ENCODE results near the gene SERP2.

SERP2 gene

DNA sequence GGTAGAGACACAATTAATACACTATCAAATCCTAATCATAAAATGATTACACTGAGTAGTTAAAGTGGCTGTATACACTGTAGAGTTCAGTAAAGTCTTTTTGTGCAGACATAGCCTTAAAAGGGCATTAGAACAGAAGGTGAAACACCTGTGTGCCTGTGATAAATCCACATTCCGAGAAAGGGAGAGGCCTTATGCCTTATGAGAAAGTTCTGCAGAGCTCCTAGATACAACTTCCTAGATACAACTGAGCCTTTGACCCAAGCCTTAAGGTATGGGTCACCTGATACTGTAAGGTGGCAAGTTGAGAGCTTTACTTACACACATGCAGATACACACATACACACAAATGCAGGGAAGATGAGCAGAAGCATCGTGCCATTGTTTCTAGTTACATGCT is 6.3 kb downstream of the SERP2 start:
- Histone ChIP-seq H3K4me3 (ENCODE audit: low read depth, low read length) (no peak overlapping the region), H3K9me3 (ENCODE audit: control insufficient read depth, insufficient read depth, low read length) (no peaks in the 10 kb centered on the region), H3K4me1 (ENCODE audit: control insufficient read depth, insufficient read depth, low read length) (peaks cover 9% of the 10 kb centered on the region), H3K36me3 (ENCODE audit: control insufficient read depth, insufficient read depth, low read length) (no peaks in the 10 kb centered on the region), H3K27me3 (ENCODE audit: control insufficient read depth, insufficient read depth, low read length) (no peaks in the 10 kb centered on the region), H3K9ac (ENCODE audit: low read depth, low read length) (no peak overlapping the region)

DNA sequence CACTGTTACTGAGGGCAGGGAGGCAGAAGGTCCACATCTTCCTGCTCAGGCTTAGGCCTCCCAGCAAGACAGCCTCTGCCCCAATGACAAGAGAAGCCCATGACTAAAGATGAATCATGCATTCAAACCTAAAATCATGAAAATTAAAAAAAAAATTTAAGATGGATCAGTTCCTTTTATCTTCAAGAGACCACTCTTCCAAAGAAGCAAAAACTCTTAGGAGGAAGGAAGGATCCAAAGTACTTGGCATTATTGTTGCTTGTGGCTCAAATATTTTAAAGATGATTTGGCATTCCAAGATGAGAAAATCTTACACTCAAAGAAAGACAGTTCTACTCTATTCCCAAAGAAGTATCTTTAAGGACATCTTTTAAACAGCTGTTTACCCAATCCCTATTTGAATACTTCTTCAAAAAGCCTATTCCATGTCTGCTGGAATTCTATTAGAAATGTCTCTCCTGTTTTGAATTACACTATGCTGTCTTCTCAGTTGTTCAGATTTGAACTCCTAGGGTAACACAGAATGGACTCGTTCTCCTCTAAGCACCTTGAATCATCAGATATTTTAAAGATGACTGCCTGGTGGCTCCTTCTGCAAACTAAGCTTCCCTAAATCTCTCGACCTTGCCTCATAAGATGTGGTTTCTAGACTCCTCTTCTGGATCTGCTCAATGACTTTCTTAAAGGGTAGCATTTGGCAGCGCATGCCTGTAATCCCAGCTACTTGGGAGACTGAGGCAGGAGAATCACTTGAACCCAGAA is 7.0 kb downstream of the SERP2 start:
- no peaks in the 10 kb centered on the region for H3K9me3 ChIP-seq (ENCODE audit: control insufficient read depth, insufficient read depth, low read length)
- H3K4me3 ChIP-seq (ENCODE audit: low read depth, low read length), result no peak overlapping the region
- no peak overlapping the region for H3K9ac ChIP-seq (ENCODE audit: low read depth, low read length)
- H3K4me1 ChIP-seq (ENCODE audit: control insufficient read depth, insufficient read depth, low read length), result peaks cover 9% of the 10 kb centered on the region
- H3K36me3 ChIP-seq (ENCODE audit: control insufficient read depth, insufficient read depth, low read length), result no peaks in the 10 kb centered on the region
- H3K27me3 ChIP-seq (ENCODE audit: control insufficient read depth, insufficient read depth, low read length), result no peaks in the 10 kb centered on the region

DNA sequence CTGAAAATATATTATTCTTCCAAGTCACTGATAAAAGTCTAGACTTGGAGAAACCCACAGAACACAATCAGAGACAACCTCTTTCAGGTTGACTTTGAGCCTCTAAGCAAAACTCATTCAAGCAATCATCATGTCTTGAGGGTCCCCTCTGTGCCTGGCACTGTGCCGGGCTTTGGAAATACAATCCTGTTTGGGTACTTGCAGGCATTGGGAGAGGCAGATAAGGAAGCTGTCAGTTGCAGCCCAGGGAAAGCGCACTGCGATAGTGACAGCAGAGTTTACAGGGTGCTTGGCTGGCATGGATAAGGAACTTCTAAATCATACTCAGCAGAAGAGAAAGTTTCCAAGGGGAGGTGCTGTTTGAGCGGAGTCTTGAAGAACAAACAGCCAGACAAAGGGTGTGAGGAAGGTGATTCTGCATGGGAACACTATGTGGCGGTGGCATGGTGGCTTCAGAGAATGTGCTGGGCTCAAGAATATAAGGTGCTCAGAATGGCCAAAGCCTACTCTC is 9.1 kb downstream of the SERP2 start:
- Histone ChIP-seq H3K36me3 (ENCODE audit: control insufficient read depth, insufficient read depth, low read length) (no peaks in the 10 kb centered on the region), H3K4me3 (ENCODE audit: low read depth, low read length) (no peak overlapping the region), H3K4me1 (ENCODE audit: control insufficient read depth, insufficient read depth, low read length) (peaks cover 9% of the 10 kb centered on the region), H3K9me3 (ENCODE audit: control insufficient read depth, insufficient read depth, low read length) (no peaks in the 10 kb centered on the region), H3K27me3 (ENCODE audit: control insufficient read depth, insufficient read depth, low read length) (no peaks in the 10 kb centered on the region), H3K9ac (ENCODE audit: low read depth, low read length) (no peak overlapping the region)

DNA sequence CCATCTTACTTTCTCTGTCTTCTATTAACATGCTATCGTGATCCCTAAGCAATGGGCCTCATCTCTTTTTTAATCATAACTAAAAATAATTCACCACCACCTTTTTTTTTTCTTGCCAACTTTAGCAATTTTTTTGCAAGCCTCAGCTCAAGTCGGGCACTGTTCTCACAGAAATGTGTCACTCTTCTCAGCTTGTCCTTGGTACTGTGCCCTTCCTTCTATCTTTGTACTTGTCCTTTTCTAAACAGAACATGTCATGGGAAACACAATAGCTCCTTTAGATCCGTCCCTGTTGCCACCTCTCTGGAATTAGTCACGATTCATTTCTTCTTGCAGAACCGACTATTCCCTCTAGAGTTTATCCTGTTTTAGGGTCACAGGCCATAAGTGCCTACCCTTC is 10.3 kb downstream of the SERP2 start:
- Histone ChIP-seq H3K4me3 (ENCODE audit: low read depth, low read length) (no peak overlapping the region), H3K4me1 (ENCODE audit: control insufficient read depth, insufficient read depth, low read length) (peaks cover 7% of the 10 kb centered on the region), H3K36me3 (ENCODE audit: control insufficient read depth, insufficient read depth, low read length) (no peaks in the 10 kb centered on the region), H3K9ac (ENCODE audit: low read depth, low read length) (no peak overlapping the region), H3K9me3 (ENCODE audit: control insufficient read depth, insufficient read depth, low read length) (no peaks in the 10 kb centered on the region), H3K27me3 (ENCODE audit: control insufficient read depth, insufficient read depth, low read length) (no peaks in the 10 kb centered on the region)

DNA sequence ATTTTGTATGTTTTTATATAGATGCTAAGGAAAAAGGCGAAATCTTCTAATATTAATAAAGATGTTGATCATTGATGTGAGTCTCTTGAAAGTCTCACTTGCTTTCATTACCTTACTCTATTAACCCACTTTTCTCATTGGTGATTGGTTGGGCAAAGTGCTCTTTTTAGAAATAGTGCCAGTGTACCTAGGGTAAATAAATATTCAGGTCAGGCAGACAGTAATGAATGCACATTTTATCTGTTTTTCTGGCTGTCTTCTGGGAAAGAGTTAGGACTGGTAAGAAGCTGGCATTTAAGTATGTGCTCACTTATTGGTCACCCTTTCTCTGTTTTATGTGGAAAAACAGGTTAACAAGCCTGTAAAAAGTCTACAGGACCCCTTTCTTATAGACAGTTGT is 11.2 kb downstream of the SERP2 start:
- Histone ChIP-seq H3K27me3 (ENCODE audit: control insufficient read depth, insufficient read depth, low read length) (no peaks in the 10 kb centered on the region), H3K4me3 (ENCODE audit: low read depth, low read length) (no peak overlapping the region), H3K9me3 (ENCODE audit: control insufficient read depth, insufficient read depth, low read length) (no peaks in the 10 kb centered on the region), H3K4me1 (ENCODE audit: control insufficient read depth, insufficient read depth, low read length) (peaks cover 8% of the 10 kb centered on the region), H3K9ac (ENCODE audit: low read depth, low read length) (no peak overlapping the region), H3K36me3 (ENCODE audit: control insufficient read depth, insufficient read depth, low read length) (no peaks in the 10 kb centered on the region)

DNA sequence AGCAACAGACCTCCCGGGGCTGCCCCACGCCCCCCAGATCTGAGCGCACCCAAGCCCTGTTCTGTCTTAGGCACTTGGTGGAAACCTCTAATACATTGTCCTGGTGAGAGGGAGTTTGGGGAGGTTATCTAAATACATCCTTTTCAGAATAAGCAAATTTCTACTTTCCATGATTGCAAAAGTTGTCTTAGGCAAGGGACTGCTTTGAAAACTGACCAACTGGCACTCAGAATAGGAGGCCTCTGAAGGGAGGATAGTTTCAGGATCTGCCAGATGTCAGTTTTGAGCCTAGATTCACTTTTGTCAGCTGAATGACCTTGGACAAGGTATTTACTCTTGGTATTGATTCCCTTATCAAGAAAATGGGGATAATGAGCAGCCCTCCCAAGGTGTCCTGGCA is 11.8 kb downstream of the SERP2 start:
- no peaks in the 10 kb centered on the region for H3K9me3 ChIP-seq (ENCODE audit: control insufficient read depth, insufficient read depth, low read length)
- no peak overlapping the region for H3K4me3 ChIP-seq (ENCODE audit: low read depth, low read length)

DNA sequence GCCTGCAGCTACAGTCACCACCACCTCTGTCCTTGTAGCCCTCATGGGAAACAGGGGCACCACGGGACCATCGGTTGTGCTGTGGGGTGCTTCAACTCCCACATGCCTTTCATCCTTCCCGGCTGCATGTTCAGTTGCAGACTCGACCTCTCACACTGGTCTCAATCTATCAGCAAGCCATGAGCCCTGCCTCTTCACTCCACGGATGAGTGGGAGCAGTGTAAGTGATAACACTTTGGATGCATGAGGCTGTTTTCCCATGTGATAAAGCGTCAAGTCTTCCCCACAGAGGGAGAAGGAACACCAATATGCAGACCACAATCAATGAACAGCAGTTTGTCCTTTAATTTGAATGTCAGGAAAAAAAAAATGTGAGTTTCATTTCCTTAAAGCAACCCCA is 12.2 kb downstream of the SERP2 start:
- H3K36me3 ChIP-seq (ENCODE audit: control insufficient read depth, insufficient read depth, low read length), result no peaks in the 10 kb centered on the region
- no peak overlapping the region for H3K9ac ChIP-seq (ENCODE audit: low read depth, low read length)
- no peaks in the 10 kb centered on the region for H3K27me3 ChIP-seq (ENCODE audit: control insufficient read depth, insufficient read depth, low read length)
- no peak overlapping the region for H3K4me3 ChIP-seq (ENCODE audit: low read depth, low read length)
- H3K4me1 ChIP-seq (ENCODE audit: control insufficient read depth, insufficient read depth, low read length), result peaks cover 8% of the 10 kb centered on the region
- no peaks in the 10 kb centered on the region for H3K9me3 ChIP-seq (ENCODE audit: control insufficient read depth, insufficient read depth, low read length)

More for the DNA sequence above, 11.8 kb downstream of the SERP2 start:
- H3K27me3 ChIP-seq (ENCODE audit: control insufficient read depth, insufficient read depth, low read length), result no peaks in the 10 kb centered on the region
- H3K36me3 ChIP-seq (ENCODE audit: control insufficient read depth, insufficient read depth, low read length), result no peaks in the 10 kb centered on the region
- no peak overlapping the region for H3K9ac ChIP-seq (ENCODE audit: low read depth, low read length)
- H3K4me1 ChIP-seq (ENCODE audit: control insufficient read depth, insufficient read depth, low read length), result peaks cover 8% of the 10 kb centered on the region

DNA sequence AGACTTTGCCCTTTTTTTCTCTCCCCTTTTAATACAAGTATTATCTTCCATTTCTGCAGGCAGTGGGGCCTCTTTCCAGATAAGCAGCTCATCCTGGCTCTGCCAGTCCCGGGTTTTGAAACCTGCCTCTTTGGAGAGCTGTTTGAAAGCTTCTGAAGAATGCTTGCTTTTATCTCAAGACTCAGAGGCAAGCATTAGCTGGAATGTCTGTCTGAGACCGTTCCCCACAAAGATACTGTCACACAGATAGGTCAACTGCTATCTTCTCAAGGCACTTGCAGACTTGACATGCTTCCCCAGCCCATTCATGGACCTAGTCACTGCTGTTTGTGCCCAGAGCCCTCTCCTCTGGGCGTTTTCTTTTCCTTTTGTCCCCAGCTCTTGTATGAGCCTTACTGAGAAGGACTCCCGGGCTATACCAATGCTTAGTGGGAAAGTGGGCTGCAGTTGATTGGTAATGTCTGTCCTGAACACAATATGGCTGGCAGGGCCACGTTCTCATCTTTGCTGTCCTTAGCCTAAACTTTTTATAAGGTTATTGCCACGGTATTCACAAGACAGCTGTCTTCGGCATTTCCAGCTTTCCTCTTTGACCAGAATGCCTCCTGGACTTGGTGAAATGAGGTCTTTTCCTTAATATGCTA is 13.4 kb downstream of the SERP2 start:
- no peak overlapping the region for H3K9ac ChIP-seq (ENCODE audit: low read depth, low read length)
- H3K36me3 ChIP-seq (ENCODE audit: control insufficient read depth, insufficient read depth, low read length), result no peaks in the 10 kb centered on the region
- H3K4me1 ChIP-seq (ENCODE audit: control insufficient read depth, insufficient read depth, low read length), result peaks cover 8% of the 10 kb centered on the region
- no peak overlapping the region for H3K4me3 ChIP-seq (ENCODE audit: low read depth, low read length)
- H3K27me3 ChIP-seq (ENCODE audit: control insufficient read depth, insufficient read depth, low read length), result no peaks in the 10 kb centered on the region
- H3K9me3 ChIP-seq (ENCODE audit: control insufficient read depth, insufficient read depth, low read length), result no peaks in the 10 kb centered on the region

DNA sequence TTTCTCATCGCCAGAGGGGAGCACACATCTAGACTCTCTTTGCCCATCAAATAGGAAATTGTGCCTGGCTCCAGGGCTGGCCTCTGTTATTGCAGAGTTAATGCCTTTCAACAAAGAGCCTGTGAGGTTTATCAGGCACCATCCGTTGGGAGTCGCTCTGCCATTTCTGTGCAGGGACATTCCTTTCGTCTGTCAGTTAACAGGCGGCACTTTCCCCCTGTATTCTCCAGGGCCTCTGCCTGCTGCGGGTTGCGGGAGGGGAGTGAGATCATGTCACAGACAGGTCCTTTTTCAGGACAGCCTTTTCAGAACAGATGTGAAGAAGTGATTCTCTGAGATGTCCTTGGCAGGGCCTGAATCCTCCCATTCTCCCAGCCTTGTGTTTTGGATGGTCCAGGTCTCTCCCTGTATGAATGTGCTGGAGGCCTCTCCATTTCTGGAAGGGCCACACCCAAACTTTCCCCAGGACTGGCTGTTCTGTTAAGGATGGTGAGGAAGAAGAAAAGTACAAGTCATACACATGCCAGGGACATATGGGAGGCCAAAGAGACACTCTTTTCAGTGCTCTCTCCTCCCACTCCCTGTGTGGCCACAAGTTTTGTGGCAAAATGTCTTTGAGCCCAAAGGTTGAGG is 14.9 kb downstream of the SERP2 start:
- Histone ChIP-seq H3K4me3 (ENCODE audit: low read depth, low read length) (no peak overlapping the region), H3K9ac (ENCODE audit: low read depth, low read length) (no peak overlapping the region), H3K9me3 (ENCODE audit: control insufficient read depth, insufficient read depth, low read length) (no peaks in the 10 kb centered on the region), H3K27me3 (ENCODE audit: control insufficient read depth, insufficient read depth, low read length) (no peaks in the 10 kb centered on the region), H3K36me3 (ENCODE audit: control insufficient read depth, insufficient read depth, low read length) (no peaks in the 10 kb centered on the region), H3K4me1 (ENCODE audit: control insufficient read depth, insufficient read depth, low read length) (peaks cover 8% of the 10 kb centered on the region)

DNA sequence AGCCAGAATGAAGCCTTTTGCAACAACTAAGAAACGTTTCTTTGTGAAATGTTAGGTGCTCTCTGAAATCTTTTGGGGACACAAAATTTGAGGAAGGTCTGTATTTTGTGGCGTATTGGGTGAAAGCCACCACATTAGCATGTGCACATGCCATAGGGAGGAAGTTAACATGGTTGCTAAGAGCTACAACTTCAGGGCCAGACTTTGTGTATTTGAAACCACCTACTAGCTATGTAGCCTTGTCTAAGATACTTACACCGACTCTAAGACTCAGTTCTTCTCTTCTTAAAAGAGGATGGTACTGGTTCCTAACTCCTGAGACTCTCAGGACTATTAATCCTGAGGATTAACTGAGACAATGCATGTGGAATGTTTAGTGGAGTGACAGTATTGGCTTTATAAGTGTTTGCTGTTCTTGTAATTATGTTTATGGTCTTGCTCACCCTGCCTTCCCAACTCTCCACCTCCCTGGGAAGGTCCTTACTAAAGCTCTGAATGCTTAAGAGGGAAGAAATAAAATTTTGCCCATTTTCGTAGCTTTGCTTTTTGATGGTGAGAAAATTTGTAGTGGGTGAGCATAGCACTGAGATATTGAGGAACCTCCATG is 15.5 kb downstream of the SERP2 start:
- Histone ChIP-seq H3K4me3 (ENCODE audit: low read depth, low read length) (no peak overlapping the region), H3K36me3 (ENCODE audit: control insufficient read depth, insufficient read depth, low read length) (no peaks in the 10 kb centered on the region), H3K4me1 (ENCODE audit: control insufficient read depth, insufficient read depth, low read length) (peaks cover 8% of the 10 kb centered on the region), H3K27me3 (ENCODE audit: control insufficient read depth, insufficient read depth, low read length) (no peaks in the 10 kb centered on the region), H3K9me3 (ENCODE audit: control insufficient read depth, insufficient read depth, low read length) (no peaks in the 10 kb centered on the region), H3K9ac (ENCODE audit: low read depth, low read length) (no peak overlapping the region)

DNA sequence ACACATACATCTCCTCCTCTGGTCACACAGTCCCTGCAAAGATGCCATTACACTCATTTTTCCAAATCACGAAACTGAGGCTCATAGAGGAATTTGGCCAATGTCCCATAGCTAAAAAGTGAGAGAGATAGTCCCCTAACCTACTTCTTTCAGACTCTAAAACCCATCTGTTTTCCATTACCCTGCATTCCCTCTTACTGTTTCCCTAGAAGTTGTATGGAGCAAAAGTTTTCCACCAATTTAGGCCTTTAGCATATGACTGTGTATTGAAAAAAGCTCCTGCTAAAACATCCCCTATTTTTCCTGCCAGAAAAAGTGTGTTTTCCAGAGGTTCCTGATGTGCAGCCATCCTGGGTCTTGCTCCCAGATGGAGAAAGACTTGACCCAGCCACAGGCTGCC is 16.3 kb downstream of the SERP2 start:
- no peaks in the 10 kb centered on the region for H3K36me3 ChIP-seq (ENCODE audit: control insufficient read depth, insufficient read depth, low read length)
- H3K27me3 ChIP-seq (ENCODE audit: control insufficient read depth, insufficient read depth, low read length), result no peaks in the 10 kb centered on the region
- H3K4me1 ChIP-seq (ENCODE audit: control insufficient read depth, insufficient read depth, low read length), result peaks cover 8% of the 10 kb centered on the region
- no peak overlapping the region for H3K4me3 ChIP-seq (ENCODE audit: low read depth, low read length)
- H3K9me3 ChIP-seq (ENCODE audit: control insufficient read depth, insufficient read depth, low read length), result no peaks in the 10 kb centered on the region
- H3K9ac ChIP-seq (ENCODE audit: low read depth, low read length), result no peak overlapping the region

Data from iPS-15b (cell line).